Adipose tissue (tissue), 3 donors: ENCODE data around the gene COL18A1. TPM values are rescaled to one million over a fixed set of nuclear protein-coding genes. Genes with fewer than 3 reads are reported as not detected.

ENCODE experiments used
- H3K27ac ChIP-seq: one replicate; pipeline ENCODE4 v1.5.1; 2013; ENCODE audit warnings: low read depth, low read length
- WGBS, 3 donors: extraction: QIAGEN DNeasy Blood & Tissue Kit; methylation state at CpG; one replicate each; pipeline ENCODE4 v1.1.7; 2013; 5-methylcytosine and 5-hydroxymethylcytosine counted together
- polyA plus RNA-seq, 3 donors: library from polyadenylated mRNA; stranded (reverse); fragments of 200-250 nt; gene quantifications; one replicate each; pipeline ENCODE4 v1.2.3, GENCODE V29; 2013
- donor health status: healthy with polysubstance abuse.
- donor health status: Bipolar disorder and iron deficiency.
- donor health status: healthy.

Gene COL18A1
- polyA plus RNA-seq, 3 donors = 42.2 to 93.6 (median 50.6) TPM

- H3K27ac ChIP-seq = no peak overlapping the region
- WGBS, 3 donors = 65 to 70% (median 69%) methylated on average over 16 to 17 of the region's 17 CpGs
Measured at GRCh38 chr21:45406801-45407628, 2.0 kb downstream of the COL18A1 start.

DNA sequence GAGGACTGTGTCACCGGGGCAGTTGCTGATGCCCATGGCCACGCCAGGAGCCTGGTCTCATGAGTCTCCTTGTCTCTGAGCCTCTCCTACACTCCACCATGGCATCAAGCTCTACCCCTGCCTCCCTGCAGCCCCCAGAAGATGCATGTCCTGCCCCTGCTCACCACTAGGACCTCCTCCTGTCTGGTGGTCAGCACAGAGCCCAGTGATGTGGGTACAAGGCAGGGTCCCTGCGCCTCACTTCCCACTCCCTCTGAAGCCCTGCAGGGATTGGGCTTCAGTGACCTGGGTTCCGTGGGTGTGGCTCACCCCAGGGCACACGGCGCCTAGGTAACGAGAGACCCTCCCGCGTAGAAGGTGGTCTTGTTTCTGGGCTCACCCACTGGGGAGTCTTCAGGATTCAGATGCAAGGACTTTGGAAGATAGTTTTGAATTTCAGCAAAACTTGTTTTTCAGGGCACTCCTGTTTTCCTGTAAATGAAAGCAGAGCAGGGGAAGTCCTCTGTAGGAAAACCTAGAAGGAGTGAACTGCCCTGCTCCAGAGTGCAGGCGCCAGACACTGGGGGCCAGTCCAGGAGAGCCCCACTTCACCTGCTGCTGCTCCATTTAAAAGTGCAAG lies 2.8 kb downstream of the COL18A1 start:
- 71 to 90% (median 89%) methylated on average over 10 of the region's 10 CpGs for WGBS, 3 donors
- H3K27ac ChIP-seq = no peak overlapping the region

GRCh38 chr21:45408271-45408791 lies 3.4 kb downstream of the COL18A1 start:
- H3K27ac ChIP-seq = no peak overlapping the region
- WGBS, 3 donors = 57 to 82% (median 80%) methylated on average over 10 of the region's 10 CpGs

DNA sequence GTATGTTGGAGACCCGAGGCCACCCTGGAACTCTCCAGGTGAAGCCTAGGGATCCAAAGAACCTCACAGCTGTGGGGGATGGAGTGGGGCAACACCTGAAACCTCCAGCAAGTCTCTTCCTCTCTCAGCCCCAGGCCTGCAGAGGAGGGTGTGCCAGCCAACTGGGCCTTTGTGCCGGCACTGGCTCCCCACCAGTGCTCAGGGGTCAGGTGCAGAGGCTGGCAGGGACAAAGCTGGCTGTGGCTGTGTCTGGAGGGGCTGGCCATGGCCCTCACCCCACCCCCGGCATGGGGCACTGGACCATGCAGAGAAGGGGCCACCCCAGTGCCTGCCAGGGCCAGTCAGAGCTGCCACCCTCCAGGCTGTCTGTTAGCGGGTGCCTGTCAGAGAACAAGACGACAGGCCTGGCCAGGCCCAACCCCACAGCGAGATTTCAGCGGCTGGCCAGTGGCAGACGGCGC lies 3.9 kb downstream of the COL18A1 start:
- WGBS, 3 donors = 72 to 87% (median 77%) methylated on average over 9 of the region's 9 CpGs
- H3K27ac ChIP-seq = no peak overlapping the region

- no peak overlapping the region for H3K27ac ChIP-seq
- WGBS, 3 donors = 69 to 84% (median 82%) methylated on average over 29 of the region's 29 CpGs
Measured at GRCh38 chr21:45409466-45410150, 4.6 kb downstream of the COL18A1 start.

DNA sequence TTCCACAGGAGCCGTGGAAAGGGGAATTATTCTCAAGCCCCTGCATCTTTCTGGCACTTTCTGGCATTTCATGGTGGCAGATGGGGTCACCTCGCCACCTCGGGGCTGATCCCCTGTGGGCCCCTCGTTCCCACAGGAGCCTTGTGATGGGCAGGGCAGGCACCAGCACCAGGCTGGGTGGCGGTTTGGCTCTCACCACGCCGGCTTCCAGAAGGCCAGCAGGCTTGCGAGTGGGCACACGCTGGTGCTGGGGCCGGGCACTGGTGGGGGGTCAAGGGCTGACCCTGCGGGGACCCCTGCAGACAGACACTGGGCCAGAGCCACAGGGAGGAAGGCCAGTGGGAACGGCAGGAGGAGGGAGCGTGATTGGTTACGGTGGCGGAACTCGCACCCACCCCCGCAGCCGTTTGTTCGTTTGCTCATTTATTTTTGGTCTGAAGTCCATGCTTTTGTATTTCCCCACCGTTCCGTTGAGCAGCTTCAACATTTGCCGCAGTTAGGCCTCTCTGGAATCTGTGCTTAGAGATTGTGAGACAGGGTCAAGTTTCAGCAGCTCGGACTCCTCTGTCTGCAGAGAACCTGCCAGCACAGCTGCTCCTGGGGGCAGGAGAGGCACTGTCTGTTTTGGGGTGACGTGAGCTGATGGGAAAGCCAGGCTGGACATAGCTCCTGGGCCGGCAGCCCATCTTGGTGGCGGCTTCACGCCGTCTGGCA lies 5.3 kb downstream of the COL18A1 start:
- WGBS, 3 donors = 54 to 80% (median 77%) methylated on average over 27 to 28 of the region's 28 CpGs
- H3K27ac ChIP-seq = no peak overlapping the region

DNA sequence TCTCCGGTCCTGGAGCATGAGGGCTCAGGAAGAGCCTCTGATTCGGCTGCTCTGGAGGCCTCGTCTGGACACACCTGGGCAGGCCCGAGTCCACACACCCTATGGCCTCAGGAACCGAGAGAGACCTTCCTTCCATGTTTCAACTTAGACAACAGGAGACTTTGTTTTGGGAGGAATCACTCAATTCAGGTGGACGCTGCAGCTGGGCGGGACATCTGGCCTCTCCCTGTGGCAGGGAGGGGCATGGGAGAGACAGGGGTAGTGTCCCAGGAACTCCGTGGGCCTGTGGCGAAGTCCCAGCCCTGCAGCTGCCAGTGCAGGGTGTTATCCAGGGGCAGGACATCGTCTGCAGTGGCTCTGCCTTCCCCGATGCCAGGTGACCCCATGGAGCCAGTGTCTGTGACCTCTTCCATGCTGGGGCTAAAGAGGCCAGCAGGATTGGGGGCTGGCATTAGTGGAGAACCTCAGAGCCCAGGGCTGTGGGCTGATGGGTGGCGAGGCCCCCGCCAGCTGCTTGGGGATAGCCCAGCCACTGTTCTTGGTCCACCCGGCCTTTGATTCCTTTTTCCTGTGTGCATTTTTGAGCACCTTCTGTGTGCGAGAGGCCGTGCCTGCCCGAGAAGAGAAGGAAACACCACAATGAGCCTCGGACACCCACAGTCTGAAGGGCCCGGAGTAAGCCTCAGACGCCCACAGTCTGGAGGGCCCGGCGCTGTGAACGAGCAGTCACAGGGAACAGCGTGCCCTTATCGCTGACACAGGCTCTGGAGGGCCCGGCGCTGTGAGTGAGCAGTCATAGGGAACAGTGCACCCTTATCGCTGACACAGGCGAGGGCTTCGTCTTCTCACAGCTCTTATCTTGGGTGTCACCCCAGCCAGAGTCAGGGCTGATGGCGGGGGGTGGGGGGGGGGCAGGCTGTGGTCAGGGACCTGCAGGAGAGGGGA lies 6.2 kb downstream of the COL18A1 start:
- H3K27ac ChIP-seq = no peak overlapping the region
- 51 to 86% (median 85%) methylated on average over 30 to 31 of the region's 31 CpGs for WGBS, 3 donors

- 63 to 86% (median 81%) methylated on average over 18 of the region's 18 CpGs for WGBS, 3 donors
- no peak overlapping the region for H3K27ac ChIP-seq
Measured at GRCh38 chr21:45411810-45412206, 6.8 kb downstream of the COL18A1 start.

DNA sequence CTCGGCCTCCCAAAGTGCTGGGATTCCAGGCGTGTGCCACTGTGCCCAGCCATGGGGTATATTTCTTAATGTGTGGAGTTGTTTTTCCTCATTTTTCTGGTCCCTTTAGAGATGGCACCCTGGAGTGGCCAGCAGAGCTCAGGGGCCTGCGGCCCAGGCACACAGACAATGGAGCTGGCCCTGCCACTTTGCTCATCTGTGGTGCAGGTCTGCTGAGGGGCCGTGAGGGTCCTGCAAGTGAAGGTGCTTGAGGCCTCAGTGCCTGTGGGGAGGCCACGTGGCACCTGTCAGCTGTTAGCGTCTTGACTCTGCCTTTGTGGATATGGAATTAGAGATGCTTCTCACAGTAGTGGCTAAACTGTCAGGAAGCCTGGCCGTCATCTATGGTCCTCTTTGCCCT lies 7.5 kb downstream of the COL18A1 start:
- no peak overlapping the region for H3K27ac ChIP-seq
- WGBS, 3 donors = 74 to 89% (median 89%) methylated on average over 7 of the region's 7 CpGs

DNA sequence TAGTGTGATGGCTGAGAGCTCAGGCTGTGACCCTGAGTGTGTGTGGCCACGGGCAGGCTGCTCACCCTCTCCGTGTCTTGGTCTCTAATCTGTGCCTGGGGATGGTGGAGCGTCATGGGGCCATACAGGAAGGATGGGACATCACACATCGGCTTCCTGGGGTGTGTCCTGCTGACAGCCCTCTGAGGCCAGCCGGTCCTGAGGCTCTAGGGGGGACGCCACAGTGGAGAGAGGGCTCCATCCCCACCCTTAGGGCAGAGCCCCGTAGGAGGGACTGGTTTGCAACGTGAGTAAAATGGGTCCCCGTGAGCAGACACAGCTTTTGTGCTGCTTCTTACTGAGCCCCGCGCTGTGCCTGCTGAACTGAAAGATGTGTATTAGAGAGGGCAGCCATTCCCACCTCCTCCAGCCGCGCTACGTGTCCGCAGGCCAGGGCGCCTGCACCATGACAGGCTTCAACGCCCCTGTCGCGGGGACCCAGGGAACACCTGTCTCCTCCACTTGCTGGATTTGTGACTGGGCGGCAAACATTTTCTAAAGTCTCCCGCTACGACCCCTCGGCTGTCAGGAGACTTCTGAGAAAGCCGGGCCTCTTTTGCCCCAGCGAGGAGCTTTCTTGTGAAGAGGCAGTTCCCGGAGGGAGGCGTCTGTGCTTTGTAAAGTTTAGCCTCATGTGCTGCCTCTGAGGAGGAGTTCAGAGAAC lies 8.1 kb downstream of the COL18A1 start:
- no peak overlapping the region for H3K27ac ChIP-seq
- 68 to 78% (median 75%) methylated on average over 27 of the region's 27 CpGs for WGBS, 3 donors

DNA sequence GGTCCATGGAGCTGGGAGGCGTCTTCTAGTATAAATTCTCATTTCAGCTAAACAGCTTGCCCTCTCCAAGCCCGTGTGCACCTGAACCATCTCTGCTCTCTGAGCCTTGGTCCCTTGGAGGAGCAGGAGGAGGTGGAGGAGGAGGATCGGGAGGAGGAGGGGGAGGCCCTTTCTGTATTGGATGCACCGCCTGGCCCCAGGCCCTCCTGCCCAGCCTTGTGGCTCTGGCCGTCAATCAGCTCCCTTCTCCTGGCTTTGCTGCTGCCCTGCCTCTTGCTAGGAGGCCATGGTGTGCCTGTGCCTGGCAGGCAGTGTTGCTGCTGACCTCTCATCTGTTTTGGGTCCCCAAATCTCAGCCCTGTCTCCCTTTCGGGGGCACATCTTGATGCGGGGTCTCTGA lies 9.0 kb downstream of the COL18A1 start:
- H3K27ac ChIP-seq = no peak overlapping the region
- WGBS, 3 donors = 62 to 90% (median 85%) methylated on average over 7 of the region's 7 CpGs

DNA sequence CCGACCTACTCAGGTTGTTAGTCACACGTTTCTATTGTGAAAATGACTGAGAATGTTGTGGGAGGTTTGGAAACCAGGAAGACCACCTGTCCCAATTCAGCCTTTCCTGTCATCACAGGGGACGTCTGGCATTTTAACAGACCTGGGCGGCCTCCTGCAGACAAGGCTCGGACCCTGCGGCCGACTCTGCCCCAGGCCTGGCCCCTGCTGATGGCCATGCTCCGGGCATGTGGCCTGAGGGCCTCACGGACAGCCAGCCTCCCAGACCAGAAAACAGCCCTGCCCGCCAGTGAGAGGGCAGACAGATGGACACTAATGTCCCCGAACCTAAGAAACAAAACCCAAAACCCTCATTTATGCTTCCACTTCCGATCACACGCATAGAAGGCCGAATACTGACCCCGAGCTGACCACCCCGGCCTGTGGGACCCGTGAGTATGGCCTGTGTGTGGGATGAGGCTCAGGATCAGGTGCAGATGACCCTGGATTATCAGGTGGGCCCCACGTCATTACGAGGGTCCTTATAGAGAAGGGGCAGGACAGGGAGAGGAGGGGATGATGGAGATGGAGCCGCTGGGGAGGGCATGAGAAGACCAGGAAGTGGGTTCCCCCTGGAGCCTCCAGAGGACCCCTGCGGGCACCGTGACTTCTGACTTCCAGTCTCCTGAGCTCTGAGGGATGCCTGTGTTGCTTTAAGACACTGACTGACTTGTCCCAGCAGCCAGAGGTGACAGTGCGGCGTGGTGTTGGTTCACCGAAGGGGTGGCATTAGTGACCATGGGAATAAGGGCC lies 9.6 kb downstream of the COL18A1 start:
- 80 to 93% (median 92%) methylated on average over 25 of the region's 25 CpGs for WGBS, 3 donors
- H3K27ac ChIP-seq = no peak overlapping the region

DNA sequence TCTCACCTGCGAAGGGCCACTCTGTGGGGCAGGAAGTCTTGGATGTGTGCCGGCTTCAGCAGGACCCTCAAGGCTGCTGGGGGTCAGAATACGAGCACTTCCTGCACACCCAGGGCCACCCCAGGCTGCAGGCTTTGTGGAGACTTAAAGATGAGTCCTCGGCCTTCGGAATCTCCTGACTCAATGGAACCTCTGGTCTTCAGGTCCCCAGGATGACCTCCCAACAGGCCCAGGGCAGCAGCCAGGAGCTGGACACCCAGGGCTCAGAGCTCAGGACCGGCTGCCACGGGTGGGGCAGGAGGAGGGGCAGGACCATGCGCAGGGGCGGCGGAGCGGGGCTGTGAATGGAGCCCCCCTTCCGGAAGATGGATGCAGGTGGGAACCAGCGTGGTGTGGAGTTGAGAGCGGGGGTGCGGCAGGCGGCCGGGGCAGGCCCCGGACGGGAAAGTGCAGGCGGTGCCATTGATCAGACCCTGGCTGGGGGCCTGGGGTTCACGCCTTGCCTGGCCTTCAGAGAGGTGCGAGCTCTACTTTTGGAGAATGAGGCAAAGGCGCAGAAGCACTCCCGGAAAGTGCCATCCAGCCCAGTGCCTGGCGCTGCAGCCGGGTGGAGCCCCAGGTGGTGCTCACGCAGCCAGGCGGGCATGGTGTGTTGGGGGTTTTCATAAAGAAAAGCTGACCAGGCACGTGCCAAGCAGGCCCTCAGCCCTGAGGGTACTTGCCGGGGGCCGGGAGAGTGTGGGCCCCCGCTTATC lies 10.4 kb downstream of the COL18A1 start:
- WGBS, 3 donors = 75 to 94% (median 90%) methylated on average over 28 to 32 of the region's 32 CpGs
- no peak overlapping the region for H3K27ac ChIP-seq

DNA sequence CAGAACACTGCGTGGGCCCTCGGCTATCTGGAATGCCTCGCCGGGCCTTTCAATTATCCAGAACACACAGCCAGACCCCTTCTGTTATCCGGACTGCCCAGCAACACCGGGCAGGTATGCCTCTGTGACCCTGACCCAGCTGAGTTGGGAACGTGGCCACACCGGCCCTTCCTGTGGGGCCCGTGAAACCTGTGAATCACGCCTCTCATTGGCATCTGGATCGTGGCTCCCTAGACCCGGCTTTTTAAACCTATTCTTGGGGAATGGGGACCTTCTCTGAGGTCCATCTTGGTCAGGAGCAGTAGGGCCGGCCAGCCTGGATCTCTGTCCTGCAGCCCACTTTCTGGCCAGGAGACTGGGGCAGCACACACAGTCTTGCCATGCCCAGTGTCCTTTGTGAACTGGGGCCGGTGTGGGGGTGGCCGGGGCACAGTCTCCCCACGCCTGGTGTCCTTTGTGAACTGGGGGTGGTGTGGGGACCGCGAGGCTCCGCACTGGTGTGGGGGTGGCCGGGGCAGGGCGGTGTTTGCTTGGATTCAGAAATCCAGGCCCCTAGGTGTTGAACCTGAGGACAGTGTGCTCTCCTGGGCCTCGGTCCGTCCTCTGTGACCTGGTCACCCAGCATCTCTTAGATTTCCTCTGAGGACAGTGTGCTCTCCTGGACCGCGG lies 11.1 kb downstream of the COL18A1 start:
- 62 to 87% (median 86%) methylated on average over 25 of the region's 25 CpGs for WGBS, 3 donors
- no peak overlapping the region for H3K27ac ChIP-seq

- no peak overlapping the region for H3K27ac ChIP-seq
- WGBS, 3 donors = 41 to 78% (median 74%) methylated on average over 8 of the region's 8 CpGs
Measured at GRCh38 chr21:45416620-45417019, 11.7 kb downstream of the COL18A1 start.
